IgD-negative memory B cell (primary cell): ENCODE data around the gene CKS2. TPM values are rescaled to one million over a fixed set of nuclear protein-coding genes. Genes with fewer than 3 reads are reported as not detected.
"Not testable (repeated sequence)": the region's sequence is repeated elsewhere in the genome, so short reads cannot be mapped to it uniquely, and the experiment has no call there.

Experiments
- H3K27ac Mint-ChIP-seq, 3 donors: one replicate each; pipeline ENCODE4 v1.8.0; 2020 to 2022; ENCODE audit warnings: mild to moderate bottlenecking in 3 of 3, mixed read lengths in 3 of 3, moderate library complexity in 1 of 3
- H3K27me3 Mint-ChIP-seq: one replicate; pipeline ENCODE4 v1.8.0; 2021; ENCODE audit warnings: mixed read lengths
- H3K36me3 Mint-ChIP-seq: one replicate; pipeline ENCODE4 v1.8.0; 2020; ENCODE audit warnings: mild to moderate bottlenecking, mixed read lengths
- H3K4me1 Mint-ChIP-seq, 3 donors: one replicate each; pipeline ENCODE4 v1.8.0; 2020 to 2022; ENCODE audit warnings: mixed read lengths in 3 of 3, mild to moderate bottlenecking in 1 of 3
- H3K4me3 Mint-ChIP-seq, 4 donors: one replicate each; pipeline ENCODE4 v1.8.0; 2020 to 2022; ENCODE audit warnings: mild to moderate bottlenecking in 4 of 4, mixed read lengths in 4 of 4, moderate library complexity in 3 of 4
- H3K9me3 Mint-ChIP-seq, 3 donors: one replicate each; pipeline ENCODE4 v1.8.0; 2020 to 2021; ENCODE audit warnings: mixed read lengths in 3 of 3, mild to moderate bottlenecking in 1 of 3
- polyA plus RNA-seq: library from polyadenylated mRNA; unstranded; fragments of 300-500 nt; fragmentation: Illumina TruSeq; gene quantifications from one replicate; pipeline ENCODE4 v1.2.3, GENCODE V29; 2021

The CKS2 gene
- polyA plus RNA-seq, 1 donor from 2014 or later: 61.3 TPM

DNA sequence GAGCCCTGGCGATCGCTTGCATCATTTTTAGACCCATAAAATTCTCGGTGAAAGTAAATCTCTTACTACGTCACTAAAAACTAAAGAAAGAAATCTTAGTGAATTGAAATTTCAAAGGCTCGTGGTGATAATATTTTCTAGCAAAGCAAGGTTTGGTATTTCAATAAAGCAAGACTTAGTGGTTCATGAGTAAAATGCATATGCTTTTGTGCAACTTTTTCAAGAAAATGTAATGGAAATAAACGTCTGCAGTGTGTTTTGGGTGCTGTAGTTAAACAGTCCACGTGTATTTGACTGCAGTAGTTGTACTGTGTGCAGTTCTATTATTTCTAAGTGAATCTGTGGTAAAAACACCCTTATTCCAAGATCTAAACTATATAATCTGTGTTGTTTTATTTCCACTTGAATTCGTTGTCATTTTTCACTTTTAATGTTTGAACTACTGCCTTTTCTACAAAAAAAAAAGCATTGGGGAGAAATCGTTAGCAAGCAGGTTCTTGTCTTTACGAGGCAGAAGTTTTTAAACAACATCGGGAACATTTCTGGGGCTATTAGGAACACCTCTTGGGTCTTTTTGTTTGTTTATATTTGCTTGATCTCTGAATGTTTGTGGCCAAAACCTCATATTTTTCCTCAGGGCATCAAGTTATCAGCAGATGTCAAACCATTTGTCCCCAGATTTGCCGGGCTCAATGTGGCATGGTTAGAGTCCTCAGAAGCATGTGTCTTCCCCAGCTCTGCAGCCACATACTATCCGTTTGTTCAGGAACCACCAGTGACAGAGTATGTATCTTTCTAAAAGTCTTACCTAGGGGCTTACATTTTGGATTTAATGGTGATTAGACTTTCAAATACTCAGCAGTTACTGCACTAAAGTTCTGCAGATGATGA lies 8.3 kb downstream of the CKS2 start:
- Mint-ChIP-seq H3K4me3 (peak overlapping the region; percentile 92 to 99 (median 96)), H3K9me3 (no peaks in the 10 kb centered on the region), H3K27me3 (no peaks in the 10 kb centered on the region), H3K27ac (peak overlapping the region; percentile 96 to 99 (median 97)), H3K4me1 (peaks cover 40 to 58% (median 43%) of the 10 kb centered on the region in 3 donors), H3K36me3 (no peaks in the 10 kb centered on the region)

DNA sequence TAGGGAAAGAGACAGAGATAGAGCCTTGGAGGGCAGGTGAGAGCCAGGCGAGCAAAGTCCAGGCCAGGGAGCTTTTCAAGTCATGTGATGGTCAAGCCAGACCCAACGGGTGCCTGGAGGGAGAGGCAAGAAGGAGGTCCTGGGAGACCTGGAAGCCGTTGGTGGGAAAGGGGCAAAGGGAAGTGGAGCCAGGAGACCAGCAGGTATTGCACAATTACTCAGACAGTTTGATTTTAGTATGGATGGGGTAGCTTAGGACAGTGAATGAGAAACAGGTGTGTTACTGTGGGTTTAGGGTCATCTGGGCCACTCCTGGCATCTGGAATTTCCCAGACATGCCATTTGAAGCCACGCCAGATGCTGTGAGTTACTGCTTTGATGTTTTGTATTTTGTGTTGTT lies 12.4 kb downstream of the CKS2 start:
- Mint-ChIP-seq H3K4me1 (peaks cover 29 to 45% (median 38%) of the 10 kb centered on the region in 3 donors), H3K36me3 (no peaks in the 10 kb centered on the region), H3K9me3 (no peaks in the 10 kb centered on the region), H3K27ac (peak overlapping the region in 2 of 3 donors; percentile 2 to 25), H3K4me3 (no peak overlapping the region), H3K27me3 (no peaks in the 10 kb centered on the region)

DNA sequence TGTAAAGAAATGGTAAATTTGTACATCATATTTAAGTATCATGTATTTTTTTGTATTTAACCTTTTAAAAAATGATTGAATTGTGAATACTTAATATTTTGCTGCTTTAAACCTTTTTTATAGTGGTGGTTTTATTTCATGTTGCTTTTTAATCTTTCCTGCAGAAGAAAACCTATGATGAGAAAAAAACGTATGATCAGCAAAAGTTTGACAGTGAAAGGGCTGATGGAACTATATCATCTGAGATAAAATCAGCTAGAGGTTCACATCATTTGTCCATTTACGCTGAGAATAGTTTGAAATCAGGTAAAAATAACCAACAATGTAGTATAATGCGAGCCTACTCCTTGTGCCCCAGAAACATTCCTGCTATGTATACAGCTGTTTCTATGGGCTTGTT lies 14.7 kb downstream of the CKS2 start:
- Mint-ChIP-seq H3K9me3 (no peaks in the 10 kb centered on the region), H3K4me3 (no peak overlapping the region), H3K27me3 (no peaks in the 10 kb centered on the region), H3K27ac (no peak overlapping the region), H3K36me3 (peaks cover 2% of the 10 kb centered on the region), H3K4me1 (peaks cover 19 to 33% (median 26%) of the 10 kb centered on the region in 3 donors)

DNA sequence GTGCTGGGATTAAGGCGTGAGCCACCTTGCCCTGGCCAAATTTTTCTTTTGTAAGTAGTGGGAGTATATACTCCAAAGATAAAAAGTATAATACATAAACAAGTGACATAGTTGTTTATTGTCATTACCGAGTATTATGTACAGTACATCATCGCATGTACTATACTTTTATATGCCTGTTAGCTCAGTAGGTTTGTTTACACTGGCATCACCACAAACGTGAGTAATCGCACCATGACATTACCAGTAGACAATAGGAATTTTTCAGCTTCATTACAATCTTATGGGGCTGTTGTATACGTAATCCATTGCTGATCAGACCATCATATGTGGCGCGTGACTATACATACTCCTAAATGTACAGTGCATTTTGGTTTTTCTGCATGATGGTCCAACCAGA lies 17.1 kb downstream of the CKS2 start:
- Mint-ChIP-seq H3K9me3 (no peaks in the 10 kb centered on the region), H3K4me1 (peaks cover 11 to 15% (median 13%) of the 10 kb centered on the region in 3 donors), H3K27me3 (no peaks in the 10 kb centered on the region), H3K36me3 (peaks cover 3% of the 10 kb centered on the region), H3K27ac (no peak overlapping the region), H3K4me3 (no peak overlapping the region)

DNA sequence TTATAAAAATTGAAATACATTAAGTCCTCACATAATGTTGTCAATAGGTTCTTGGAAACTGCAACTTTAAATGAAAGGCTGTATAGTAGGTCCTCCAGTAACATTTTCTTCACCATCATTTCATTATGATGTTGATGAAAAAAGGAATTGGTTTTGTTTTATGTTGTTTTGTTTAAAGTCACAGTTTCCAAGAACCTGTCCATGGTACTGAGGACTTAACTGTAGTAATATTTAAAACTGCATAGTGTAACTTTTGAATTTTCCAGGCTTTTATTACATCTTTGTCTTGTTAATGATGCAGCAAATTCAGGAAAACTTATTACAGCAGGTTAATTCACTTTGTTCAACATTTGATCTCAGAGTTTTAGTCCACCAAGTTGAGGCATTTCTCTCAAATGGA lies 18.9 kb downstream of the CKS2 start:
- Mint-ChIP-seq H3K27me3 (no peaks in the 10 kb centered on the region), H3K9me3 (no peaks in the 10 kb centered on the region), H3K4me1 (peaks cover 4 to 7% (median 6%) of the 10 kb centered on the region in 3 donors), H3K36me3 (peaks cover 7% of the 10 kb centered on the region), H3K27ac (no peak overlapping the region), H3K4me3 (no peak overlapping the region)

DNA sequence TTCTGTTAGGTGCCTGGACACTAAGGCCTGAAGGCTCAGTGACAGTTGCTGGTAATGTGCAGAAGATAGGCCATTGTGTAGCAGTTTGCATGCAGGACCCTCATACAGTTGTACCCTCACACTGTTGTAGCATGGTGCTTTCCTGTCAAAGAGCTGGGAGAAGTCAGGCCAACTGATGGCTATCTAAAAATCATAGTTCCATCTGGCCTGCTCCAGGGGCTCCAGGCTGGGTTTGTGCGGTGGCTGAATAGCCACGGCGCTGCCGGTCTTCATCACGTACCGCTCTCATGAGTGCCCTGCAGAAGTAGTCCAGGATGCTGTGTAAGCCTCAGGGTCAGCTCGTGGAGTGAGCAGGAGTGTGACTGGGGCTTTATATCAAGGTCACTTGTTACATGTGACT lies 19.5 kb downstream of the CKS2 start:
- Mint-ChIP-seq H3K9me3 (no peaks in the 10 kb centered on the region), H3K27me3 (no peaks in the 10 kb centered on the region), H3K27ac (no peak overlapping the region), H3K36me3 (peaks cover 8% of the 10 kb centered on the region), H3K4me3 (no peak overlapping the region), H3K4me1 (peaks cover 1 to 5% (median 4%) of the 10 kb centered on the region in 3 donors)

DNA sequence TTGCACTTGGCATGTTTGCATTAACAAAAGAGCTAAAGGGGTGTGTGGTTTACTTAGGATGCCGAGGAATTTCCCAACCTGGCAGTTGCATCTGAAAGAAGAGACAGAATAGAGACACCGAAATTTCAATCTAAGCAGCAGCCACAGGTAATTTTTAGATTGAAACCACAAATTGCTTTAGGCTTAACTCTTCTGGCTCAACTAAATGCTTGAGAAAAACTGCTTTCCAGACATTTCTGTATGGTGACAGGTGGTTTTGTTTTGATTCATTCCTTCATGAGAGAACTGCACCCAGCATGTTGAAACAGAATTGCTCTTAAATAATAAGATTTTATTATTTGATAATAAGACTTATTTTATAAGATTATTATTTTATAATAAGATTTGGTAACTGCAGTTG lies 28.8 kb downstream of the CKS2 start:
- Mint-ChIP-seq H3K36me3 (peaks cover 28% of the 10 kb centered on the region), H3K27me3 (no peaks in the 10 kb centered on the region), H3K27ac (no peak overlapping the region), H3K9me3 (no peaks in the 10 kb centered on the region), H3K4me1 (peaks cover 0 to 3% (median 2%) of the 10 kb centered on the region in 3 donors), H3K4me3 (no peak overlapping the region)

DNA sequence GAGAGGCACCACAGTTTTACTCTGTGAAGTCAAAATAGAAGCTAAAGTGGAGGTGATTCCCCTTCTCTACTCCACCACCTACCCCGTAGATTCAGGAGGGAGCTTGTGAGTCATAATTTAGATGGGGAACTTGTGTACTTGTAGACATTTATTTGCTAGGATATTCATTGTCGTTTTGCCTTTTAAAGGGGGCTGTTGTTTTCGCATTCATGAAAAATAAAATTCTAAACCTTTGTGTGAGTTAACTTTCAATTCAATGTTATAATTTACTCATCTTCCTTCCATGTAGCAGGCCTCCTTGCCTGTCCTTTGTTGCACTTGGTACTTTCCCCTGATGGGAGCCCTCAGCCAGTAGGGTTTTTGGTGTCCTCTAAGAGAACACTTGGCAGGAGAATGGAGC lies 29.3 kb downstream of the CKS2 start:
- H3K36me3 Mint-ChIP-seq: peaks cover 26% of the 10 kb centered on the region
- H3K27ac Mint-ChIP-seq: peak overlapping the region in 1 of 3 donors; percentile 27
- no peaks in the 10 kb centered on the region for H3K27me3 Mint-ChIP-seq
- no peak overlapping the region for H3K4me3 Mint-ChIP-seq
- peaks cover 0 to 3% (median 2%) of the 10 kb centered on the region in 3 donors for H3K4me1 Mint-ChIP-seq
- no peaks in the 10 kb centered on the region for H3K9me3 Mint-ChIP-seq

DNA sequence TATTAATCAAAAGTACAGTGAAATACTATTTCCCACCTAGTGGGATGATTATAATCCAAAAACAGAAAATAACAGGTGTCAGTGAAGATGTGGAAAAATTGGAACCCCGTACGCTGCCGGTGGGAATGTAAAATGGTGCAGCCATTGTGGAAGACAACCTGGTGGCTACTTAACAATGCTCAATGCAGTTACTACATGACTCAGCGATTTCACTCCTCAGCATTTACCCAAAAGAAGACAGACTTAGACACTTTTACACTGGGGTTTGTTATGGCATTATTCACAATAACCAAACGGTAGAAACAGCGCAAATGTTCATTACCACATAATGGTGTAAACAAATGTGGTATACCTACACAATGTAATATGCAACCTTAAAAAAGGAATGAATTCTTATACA lies 31.2 kb downstream of the CKS2 start:
- Mint-ChIP-seq H3K9me3 (no peaks in the 10 kb centered on the region), H3K4me3 (no peak overlapping the region), H3K27me3 (no peaks in the 10 kb centered on the region), H3K36me3 (peaks cover 26% of the 10 kb centered on the region), H3K27ac (no peak overlapping the region), H3K4me1 (peaks cover 0 to 3% (median 3%) of the 10 kb centered on the region in 3 donors)

DNA sequence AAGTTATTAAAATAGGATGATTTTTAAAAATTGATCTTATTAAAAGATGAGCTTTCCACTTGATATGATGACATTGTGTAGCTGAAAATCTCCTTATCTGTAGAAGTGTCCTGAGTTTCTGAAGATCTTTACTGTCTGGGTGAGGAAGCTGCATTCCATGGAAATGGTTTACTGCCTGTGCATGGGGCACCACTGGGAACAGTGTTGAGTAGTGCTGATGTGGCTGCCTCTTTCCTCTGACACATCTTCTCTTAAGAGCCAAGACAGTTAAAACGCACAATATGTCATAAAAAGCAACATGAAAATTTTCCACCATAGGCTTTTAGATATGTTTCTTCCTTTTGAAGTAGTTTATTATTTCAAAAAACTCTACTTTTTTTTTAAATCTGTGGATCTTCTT lies 32.0 kb downstream of the CKS2 start:
- H3K27ac Mint-ChIP-seq: no peak overlapping the region
- peaks cover 26% of the 10 kb centered on the region for H3K36me3 Mint-ChIP-seq
- H3K9me3 Mint-ChIP-seq: no peaks in the 10 kb centered on the region
- H3K4me1 Mint-ChIP-seq: peaks cover 0 to 3% (median 3%) of the 10 kb centered on the region in 3 donors
- no peak overlapping the region for H3K4me3 Mint-ChIP-seq
- H3K27me3 Mint-ChIP-seq: no peaks in the 10 kb centered on the region

DNA sequence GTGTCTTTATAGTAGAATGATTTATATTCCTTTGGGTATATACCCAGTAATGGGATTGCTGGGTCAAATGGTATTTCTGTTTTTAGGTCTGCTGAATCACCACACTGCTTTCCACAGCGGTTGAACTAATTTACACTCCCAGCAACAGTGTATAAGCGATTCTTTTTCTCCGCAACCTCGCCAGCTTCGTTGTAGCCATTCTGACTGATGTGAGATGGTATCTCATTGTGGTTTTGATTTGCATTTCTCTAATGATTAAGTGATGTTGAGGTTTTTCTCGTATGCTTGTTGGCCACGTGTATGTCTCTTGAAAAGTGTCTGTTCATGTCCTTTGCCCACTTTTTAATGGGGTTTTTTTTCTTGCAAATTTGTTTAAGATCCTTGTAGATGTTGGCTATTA lies 32.8 kb downstream of the CKS2 start:
- peaks cover 24% of the 10 kb centered on the region for H3K36me3 Mint-ChIP-seq
- H3K4me3 Mint-ChIP-seq, H3K27ac Mint-ChIP-seq, H3K9me3 Mint-ChIP-seq, H3K27me3 Mint-ChIP-seq, H3K4me1 Mint-ChIP-seq: not testable (repeated sequence)

DNA sequence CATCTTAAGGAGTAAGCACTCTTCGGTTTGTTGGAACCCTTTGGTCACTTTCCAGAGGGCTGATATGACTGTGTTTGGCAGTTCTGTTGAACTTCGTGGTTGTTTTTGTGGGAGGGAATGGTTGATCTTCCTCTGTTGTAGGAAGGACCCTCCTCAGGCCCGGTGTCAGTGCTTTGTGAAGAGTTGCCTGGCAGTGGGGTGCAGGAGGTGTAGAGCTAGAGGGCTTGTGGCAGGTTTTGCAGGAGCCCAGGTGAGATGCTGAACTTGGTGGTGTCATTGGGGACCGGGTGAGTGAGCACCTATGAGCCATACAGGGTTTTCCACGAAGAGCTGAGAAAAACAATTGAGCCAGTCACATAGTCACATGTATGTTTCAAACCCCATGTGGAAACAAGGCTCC lies 34.5 kb downstream of the CKS2 start:
- no peaks in the 10 kb centered on the region for H3K27me3 Mint-ChIP-seq
- no peak overlapping the region for H3K4me3 Mint-ChIP-seq
- peaks cover 0 to 3% (median 3%) of the 10 kb centered on the region in 3 donors for H3K4me1 Mint-ChIP-seq
- no peaks in the 10 kb centered on the region for H3K9me3 Mint-ChIP-seq
- H3K27ac Mint-ChIP-seq: no peak overlapping the region
- peaks cover 26% of the 10 kb centered on the region for H3K36me3 Mint-ChIP-seq

DNA sequence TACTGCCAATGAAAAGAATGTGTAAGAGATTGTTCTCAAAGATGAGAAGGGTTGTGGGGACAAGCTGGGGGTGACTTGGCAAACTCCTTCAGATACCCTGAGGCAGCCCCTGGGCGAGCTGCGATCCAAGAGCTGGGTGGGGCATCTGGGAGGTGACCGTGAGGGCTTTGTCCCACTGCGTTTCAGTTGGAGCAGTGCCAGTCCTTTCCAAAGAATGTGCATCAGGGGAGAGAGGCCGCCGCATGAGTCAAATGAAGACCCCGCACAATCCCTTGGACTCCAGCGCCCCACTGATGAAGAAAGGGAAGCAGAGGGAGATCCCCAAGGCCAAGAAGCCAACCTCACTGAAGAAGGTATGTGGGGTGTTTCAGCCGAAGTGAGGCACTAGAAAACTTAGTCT lies 35.7 kb downstream of the CKS2 start:
- H3K27ac Mint-ChIP-seq: peak overlapping the region in 1 of 3 donors; percentile 84
- peaks cover 3 to 4% (median 3%) of the 10 kb centered on the region in 3 donors for H3K4me1 Mint-ChIP-seq
- no peaks in the 10 kb centered on the region for H3K9me3 Mint-ChIP-seq
- H3K27me3 Mint-ChIP-seq: no peaks in the 10 kb centered on the region
- peaks cover 22% of the 10 kb centered on the region for H3K36me3 Mint-ChIP-seq
- no peak overlapping the region for H3K4me3 Mint-ChIP-seq

DNA sequence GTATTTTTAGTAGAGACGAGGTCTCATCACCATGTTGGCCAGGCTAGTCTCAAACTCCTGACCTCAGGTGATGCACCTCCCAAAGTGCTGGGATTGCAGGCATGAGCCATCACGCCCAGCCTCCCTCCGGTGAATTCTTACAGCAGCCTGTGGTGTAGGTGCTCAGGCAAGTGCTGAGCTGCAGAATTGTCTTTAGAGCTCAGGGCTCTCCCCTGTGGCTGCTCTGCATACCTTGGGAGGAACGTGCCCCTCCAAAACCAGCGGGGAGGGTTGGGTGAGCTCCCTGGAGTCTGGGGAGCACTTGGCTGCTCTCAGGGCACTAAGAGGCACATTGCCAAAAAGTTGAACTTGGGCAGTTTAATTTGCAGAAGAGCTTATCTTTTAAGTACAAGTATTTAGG lies 36.7 kb downstream of the CKS2 start:
- no peak overlapping the region for H3K4me3 Mint-ChIP-seq
- H3K4me1 Mint-ChIP-seq: peaks cover 8 to 9% (median 9%) of the 10 kb centered on the region in 3 donors
- H3K27ac Mint-ChIP-seq: no peak overlapping the region
- peaks cover 14% of the 10 kb centered on the region for H3K36me3 Mint-ChIP-seq
- no peaks in the 10 kb centered on the region for H3K9me3 Mint-ChIP-seq
- H3K27me3 Mint-ChIP-seq: no peaks in the 10 kb centered on the region

DNA sequence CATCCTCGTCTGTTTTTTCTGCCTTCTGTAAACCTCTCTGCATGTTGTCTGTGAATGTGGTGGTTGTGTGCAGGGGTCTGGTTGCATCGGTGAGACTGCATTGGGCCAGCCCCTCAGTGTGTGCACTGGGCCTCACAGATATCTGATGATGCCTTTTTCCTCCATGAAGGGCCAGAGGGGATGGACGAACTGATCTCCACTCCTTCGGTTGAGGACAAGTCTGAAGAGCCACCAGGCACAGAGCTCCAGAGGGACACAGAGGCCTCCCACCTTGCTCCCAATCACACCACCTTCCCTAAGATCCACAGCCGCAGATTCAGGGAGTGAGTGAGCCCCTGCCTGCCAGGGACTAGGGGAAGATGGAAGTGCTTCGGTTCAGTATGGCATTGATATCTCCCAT lies 38.6 kb downstream of the CKS2 start:
- no peaks in the 10 kb centered on the region for H3K27me3 Mint-ChIP-seq
- no peak overlapping the region for H3K27ac Mint-ChIP-seq
- H3K4me3 Mint-ChIP-seq: no peak overlapping the region
- no peaks in the 10 kb centered on the region for H3K9me3 Mint-ChIP-seq
- H3K36me3 Mint-ChIP-seq: peaks cover 2% of the 10 kb centered on the region
- peaks cover 6 to 10% (median 9%) of the 10 kb centered on the region in 3 donors for H3K4me1 Mint-ChIP-seq

DNA sequence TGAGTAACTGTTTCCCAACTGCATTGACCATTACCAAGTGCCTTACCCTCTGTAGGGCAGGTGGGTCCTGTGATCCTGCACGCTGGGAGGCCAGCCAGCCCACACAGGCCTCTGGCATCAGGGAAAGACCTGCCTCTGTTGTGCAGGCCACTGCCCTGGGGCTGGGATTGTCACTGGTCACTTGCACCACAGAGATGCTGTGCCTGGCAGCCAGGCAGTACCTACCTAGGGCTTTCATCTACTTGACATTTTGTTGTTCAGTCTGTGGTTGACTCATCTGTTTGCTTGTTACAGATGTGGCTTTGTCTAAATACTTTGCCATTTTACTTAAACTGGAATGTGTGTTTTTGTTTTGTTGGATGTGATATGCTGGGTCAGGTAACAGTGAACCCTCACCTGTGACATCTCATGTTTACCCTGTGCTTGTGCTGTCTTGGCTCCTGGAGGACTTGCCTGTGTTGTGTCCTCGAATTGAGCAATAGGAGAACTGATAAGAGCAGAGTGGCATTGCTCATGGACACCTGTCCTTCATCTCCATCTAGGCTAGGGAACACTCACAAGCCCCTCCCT lies 40.1 kb downstream of the CKS2 start:
- Mint-ChIP-seq H3K9me3 (no peaks in the 10 kb centered on the region), H3K36me3 (peaks cover 3% of the 10 kb centered on the region), H3K27ac (no peak overlapping the region), H3K27me3 (no peaks in the 10 kb centered on the region), H3K4me1 (peaks cover 6 to 10% (median 8%) of the 10 kb centered on the region in 3 donors), H3K4me3 (no peak overlapping the region)
